ENCODE measurements around the gene CHKB.

DNA sequence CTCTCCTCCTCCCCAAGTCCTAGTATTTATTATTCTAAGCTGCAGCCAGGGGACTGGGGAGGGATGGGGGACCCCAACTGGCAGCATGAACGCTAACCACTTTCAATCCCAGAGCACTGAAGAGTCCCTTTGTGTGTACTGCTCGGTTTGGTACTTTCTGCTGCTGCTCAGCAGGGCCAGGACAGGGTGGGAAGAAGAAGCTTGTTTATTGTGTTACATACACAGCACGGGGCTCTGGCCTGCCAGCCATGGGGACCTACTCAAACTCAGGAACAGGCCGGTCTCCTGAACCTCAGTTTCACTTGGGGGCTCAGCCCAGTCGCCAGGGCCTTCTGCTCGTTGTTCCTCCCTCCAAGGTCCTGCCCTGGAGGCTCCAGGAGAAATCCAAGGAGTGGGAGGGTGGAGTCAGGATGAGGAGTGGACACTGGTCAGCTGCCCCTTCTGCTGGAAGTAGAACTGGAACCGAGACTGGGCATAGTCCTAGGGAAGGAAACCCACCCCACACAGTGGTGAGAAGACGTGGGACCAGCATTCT, 3.8 kb downstream of the CHKB start:
- TF ChIP-seq POLR2AphosphoS5 (IDR thresholded peaks at IDR 0.05; ENCODE audit: low read depth, low read length) (no peak), TAF1 (IDR thresholded peaks at IDR 0.05; ENCODE audit: borderline replicate concordance, insufficient read depth, low read length) (no peak)
